K562 (cell line): ENCODE measurements around the gene POLD1.

Experiments
- BHLHE40 ChIP-seq: IDR thresholded peaks from 2 replicates; pipeline ENCODE4 v1.6.1; 2011; ENCODE audit warnings: low read length, improper control_type of control experiment
- EHMT2 ChIP-seq: fragments of 450-650 bp; IDR thresholded peaks from 2 replicates; pipeline ENCODE4 v1.6.1; 2018; ENCODE audit warnings: antibody characterized with exemption
- ESRRB ChIP-seq: fragments of 250-450 bp; sonication (Bioruptor Pico); IDR thresholded peaks from 2 replicates; pipeline ENCODE4 v1.5.0; 2020; ENCODE audit warnings: mild to moderate bottlenecking, moderate library complexity, borderline replicate concordance
- ZBTB7A ChIP-seq: IDR thresholded peaks from 2 replicates; pipeline ENCODE4 v1.6.1; 2011; ENCODE audit warnings: low read depth, mild to moderate bottlenecking, low read length, moderate library complexity, borderline replicate concordance; ENCODE audit not compliant: control insufficient read depth
- TF ChIP-seq, protein P1 (sequence below), 2 experiments: fragments of 450-650 bp; conservative IDR thresholded peaks; 2 replicates each; pipeline ENCODE4 v1.6.1; 2017; ENCODE audit warnings: mild to moderate bottlenecking in 2 of 2, moderate library complexity in 2 of 2
- TF ChIP-seq, protein P2 (sequence below): sonication (generic); formaldehyde crosslinking; IDR thresholded peaks from 2 replicates; pipeline ENCODE4 v1.8.0; 2022; ENCODE audit warnings: mild to moderate bottlenecking, missing genetic modification reagents
- TF ChIP-seq, protein P3 (sequence below): conservative IDR thresholded peaks from 2 replicates; pipeline ENCODE4 v1.6.1; 2011; ENCODE audit warnings: low read depth, mild to moderate bottlenecking, low read length; ENCODE audit not compliant: control insufficient read depth

DNA sequence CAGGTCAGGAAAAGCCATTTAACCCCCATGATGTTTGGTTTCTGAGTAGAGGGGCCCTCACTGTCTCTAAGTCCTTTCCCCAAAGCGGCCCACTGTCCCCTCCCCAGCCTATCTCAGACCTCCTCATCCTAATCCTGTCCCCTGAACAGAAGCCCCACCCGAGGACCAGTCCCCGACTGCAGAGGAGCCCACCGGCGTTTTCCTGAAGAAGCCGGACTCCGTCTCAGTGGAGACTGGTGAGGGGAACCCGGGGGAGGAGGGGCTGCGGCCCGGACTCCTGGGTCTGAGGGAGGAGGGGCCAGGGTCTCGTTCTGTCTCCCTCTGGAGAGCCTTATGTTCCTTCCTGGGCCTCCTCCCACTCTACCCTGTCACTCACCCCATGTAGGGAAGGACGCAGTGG is 51.5 kb downstream of the POLD1 start:
- TF ChIP-seq, protein P1, sequence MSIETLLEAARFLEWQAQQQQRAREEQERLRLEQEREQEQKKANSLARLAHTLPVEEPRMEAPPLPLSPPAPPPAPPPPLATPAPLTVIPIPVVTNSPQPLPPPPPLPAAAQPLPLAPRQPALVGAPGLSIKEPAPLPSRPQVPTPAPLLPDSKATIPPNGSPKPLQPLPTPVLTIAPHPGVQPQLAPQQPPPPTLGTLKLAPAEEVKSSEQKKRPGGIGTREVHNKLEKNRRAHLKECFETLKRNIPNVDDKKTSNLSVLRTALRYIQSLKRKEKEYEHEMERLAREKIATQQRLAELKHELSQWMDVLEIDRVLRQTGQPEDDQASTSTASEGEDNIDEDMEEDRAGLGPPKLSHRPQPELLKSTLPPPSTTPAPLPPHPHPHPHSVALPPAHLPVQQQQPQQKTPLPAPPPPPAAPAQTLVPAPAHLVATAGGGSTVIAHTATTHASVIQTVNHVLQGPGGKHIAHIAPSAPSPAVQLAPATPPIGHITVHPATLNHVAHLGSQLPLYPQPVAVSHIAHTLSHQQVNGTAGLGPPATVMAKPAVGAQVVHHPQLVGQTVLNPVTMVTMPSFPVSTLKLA (conservative IDR thresholded peaks at IDR 0.05): no peak
- TF ChIP-seq, protein P2, sequence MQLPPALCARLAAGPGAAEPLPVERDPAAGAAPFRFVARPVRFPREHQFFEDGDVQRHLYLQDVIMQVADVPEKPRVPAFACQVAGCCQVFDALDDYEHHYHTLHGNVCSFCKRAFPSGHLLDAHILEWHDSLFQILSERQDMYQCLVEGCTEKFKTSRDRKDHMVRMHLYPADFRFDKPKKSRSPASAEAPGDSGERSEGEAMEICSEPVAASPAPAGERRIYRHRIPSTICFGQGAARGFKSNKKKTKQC (CRISPR knock-in tag): no peak
- TF ChIP-seq BHLHE40: no peak
- TF ChIP-seq ESRRB: no peak
- TF ChIP-seq EHMT2: no peak
- no peak for TF ChIP-seq ZBTB7A
- TF ChIP-seq, protein P3, sequence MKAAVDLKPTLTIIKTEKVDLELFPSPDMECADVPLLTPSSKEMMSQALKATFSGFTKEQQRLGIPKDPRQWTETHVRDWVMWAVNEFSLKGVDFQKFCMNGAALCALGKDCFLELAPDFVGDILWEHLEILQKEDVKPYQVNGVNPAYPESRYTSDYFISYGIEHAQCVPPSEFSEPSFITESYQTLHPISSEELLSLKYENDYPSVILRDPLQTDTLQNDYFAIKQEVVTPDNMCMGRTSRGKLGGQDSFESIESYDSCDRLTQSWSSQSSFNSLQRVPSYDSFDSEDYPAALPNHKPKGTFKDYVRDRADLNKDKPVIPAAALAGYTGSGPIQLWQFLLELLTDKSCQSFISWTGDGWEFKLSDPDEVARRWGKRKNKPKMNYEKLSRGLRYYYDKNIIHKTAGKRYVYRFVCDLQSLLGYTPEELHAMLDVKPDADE: no peak
